GM18909 (cell line): Measurements from ENCODE around the gene DMD.

ENCODE experiments used
- ATAC-seq: cut with Tn5 transposase; IDR thresholded peaks from one replicate; pipeline ENCODE4 v1.9.1; 2021; ENCODE audit warnings: mild to moderate bottlenecking; ENCODE audit not compliant: unreplicated experiment, poor library complexity

Gene DMD

GRCh38 chrX:31293409-31293808 lies 1917.9 kb downstream of the DMD start:
- no peak for ATAC-seq

DNA sequence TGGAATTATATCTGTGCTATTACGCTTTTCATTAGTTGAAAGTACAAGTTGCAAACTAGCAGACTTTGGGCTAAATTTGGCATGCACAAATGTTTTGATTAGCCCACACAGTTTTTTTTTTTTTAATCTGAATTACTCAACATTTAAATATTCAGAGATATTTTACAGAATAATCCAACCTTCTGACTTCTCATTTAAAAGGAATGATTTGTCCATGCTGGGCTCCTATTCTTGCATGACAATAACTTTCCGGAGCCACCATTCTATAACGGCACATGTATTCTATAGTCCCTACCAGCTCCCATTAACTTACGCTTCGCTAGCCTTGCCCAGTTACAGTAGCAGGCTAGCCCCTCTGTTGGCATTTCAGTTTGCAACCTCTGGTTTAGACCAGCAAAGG lies 1920.2 kb downstream of the DMD start:
- ATAC-seq, result no peak

- no peak for ATAC-seq
These were observed 1923.5 kb downstream of the DMD start for GRCh38 chrX:31287861-31288260.

- no peak for ATAC-seq
These were observed 1930.8 kb downstream of the DMD start for GRCh38 chrX:31280580-31280979.

- ATAC-seq, result no peak
These were observed 1932.0 kb downstream of the DMD start for GRCh38 chrX:31279359-31279758.

DNA sequence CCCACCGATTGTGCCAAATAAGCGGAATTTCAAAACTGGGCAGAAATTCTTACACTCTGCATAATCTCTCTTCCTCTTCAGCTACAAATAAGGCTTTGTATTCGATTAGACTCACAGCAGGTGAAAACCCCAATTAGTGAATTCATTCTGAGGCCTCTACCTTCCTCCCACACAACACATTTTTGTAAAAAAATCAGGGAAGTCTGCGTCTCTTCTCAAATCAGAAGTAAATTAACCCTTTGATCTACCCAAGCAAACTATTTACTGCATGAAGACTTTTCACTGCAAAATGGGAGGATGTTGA lies 1938.9 kb downstream of the DMD start:
- ATAC-seq, result no peak

GRCh38 chrX:31271615-31272471 lies 1939.5 kb downstream of the DMD start:
- ATAC-seq, result no peak

- no peak for ATAC-seq
These were observed 1941.4 kb downstream of the DMD start for GRCh38 chrX:31269914-31270313.

- ATAC-seq, result no peak
These were observed 1943.0 kb downstream of the DMD start for GRCh38 chrX:31268359-31268758.

- peak; percentile 92 for ATAC-seq
These were observed 1944.9 kb downstream of the DMD start for GRCh38 chrX:31266203-31267076.

DNA sequence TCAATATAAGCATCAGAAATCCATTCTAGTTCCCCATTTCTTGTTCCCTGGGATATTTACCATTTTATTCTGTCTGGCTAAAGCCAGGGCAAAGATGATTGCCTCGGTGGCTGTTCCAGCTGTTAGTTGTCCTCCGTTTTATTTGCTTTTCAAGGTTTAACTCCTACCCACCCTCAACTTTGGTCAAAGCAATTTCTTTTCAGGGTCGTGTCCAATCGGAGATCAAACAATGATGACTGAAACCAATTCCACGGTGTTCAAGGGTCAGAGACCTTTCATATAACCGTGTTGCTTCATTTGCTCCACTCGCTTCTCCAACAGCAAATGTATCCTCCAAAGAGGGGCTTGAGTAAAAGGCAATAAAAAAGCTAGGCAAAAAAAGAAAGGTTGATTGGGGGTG lies 1946.0 kb downstream of the DMD start:
- ATAC-seq, result no peak

DNA sequence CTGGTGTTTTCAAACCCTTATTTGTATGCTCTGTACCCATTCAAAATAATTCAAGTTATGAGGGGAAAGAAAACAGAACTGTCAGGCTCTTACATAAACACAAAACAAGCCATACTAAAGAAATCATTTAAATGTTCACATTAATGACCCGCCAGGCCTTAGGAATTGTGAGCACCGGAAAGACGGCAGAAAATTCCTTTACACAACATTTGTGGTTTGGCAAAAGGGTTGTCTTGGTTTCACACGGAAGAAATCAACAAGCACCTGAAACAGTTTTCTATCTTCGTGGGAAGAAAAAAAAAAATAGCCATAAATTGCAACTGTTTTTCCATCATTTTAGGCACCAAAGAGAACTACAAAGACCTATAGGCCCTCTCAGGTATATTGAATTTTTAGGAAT lies 1951.0 kb downstream of the DMD start:
- ATAC-seq, result no peak

- ATAC-seq, result no peak
These were observed 1953.2 kb downstream of the DMD start for GRCh38 chrX:31258166-31258565.

- ATAC-seq, result no peak
These were observed 1955.9 kb downstream of the DMD start for GRCh38 chrX:31255310-31256033.

- ATAC-seq, result no peak
These were observed 1959.2 kb downstream of the DMD start for GRCh38 chrX:31252133-31252532.

DNA sequence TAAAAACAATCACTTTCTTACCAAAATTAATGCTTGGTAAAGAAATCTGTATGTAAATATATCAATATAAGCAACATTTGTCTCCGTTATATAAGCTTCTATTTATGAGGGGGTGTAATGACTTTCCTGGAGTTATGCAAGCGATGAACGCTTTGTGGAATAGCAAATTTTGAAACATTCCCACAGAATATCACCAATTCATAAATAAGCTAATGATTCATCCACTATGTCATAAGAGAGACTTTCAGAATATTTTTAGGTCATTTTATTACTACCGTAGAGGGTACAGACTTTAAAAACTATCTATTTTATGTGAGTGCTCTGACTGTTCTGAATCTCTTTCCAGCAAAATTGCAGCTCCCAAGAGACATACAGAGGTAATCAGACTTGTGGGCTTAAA lies 1960.0 kb downstream of the DMD start:
- ATAC-seq, result no peak

DNA sequence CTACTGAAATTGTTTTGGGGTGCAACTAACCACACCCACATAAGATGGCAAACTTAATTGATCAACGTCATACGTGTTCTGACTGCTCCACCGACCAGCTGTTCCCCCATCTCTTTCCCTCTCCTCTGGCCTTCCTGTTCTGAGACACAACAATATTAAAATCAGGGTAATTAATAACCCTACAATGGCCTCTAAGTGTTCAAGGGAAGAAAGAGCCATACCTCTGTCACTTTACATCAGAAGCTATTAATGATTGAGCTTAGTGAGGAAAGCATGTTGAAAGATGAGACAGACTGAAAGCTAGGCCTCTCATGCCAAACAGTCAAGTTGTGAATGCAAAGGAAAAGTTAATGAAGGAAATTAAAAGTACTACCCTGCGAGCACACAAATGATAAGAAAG lies 1965.6 kb downstream of the DMD start:
- ATAC-seq, result peak; percentile 88

DNA sequence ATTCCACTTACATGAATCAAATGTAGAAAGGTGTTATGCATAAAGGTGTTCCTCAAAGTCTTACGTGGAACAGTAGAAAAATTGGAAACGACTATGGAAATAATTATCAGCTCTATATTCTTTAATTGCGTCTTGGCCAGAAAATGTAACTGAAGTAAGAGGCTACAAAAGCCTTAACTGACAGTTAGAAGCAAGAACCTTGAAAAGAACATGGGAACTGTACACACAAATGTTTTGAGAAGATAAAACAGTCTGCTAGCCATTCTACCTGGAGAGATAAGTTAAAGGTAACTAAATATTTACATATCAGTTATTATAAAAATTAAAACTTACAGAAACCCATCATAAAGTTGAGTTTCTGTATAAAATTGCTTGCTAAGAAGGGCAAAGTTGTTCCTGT lies 1967.5 kb downstream of the DMD start:
- ATAC-seq, result no peak

DNA sequence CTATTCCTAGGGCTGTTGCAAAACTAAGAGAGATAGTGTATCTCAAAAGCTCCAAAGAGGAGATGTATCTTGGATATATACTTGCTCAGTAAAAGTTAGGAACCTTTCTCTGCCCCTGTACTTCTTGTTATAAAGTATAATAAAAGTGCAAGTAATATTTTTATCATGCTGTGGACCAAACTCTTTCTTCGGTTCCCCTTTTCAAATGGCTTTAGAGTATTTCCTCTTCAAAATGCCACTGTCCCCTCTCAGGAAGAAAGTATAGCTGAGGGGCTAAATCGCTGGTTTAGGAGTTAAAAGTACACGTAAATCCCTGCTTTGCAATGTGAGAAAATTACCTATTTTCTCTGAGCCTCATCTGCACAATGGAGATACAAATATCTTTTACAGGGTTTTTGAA lies 1970.4 kb downstream of the DMD start:
- ATAC-seq, result no peak

DNA sequence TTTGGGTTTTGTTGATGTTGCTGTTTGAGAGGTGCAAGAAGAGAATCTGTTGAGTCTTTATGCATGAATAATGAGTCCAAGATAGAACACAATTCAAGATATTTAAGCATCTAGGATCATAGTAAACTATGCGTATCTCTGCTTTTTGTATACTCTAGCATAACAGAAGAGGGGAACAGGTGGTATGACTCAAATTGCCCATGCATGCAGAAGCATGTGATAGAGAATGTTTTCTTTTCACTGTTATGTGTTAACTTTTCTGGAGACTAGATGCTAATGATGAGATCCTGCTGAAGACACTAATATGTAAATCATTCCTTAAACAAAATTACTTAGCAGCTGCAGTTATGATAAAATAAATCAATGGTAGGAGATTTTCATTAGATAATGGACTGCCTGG lies 1974.2 kb downstream of the DMD start:
- ATAC-seq, result peak; percentile 64

DNA sequence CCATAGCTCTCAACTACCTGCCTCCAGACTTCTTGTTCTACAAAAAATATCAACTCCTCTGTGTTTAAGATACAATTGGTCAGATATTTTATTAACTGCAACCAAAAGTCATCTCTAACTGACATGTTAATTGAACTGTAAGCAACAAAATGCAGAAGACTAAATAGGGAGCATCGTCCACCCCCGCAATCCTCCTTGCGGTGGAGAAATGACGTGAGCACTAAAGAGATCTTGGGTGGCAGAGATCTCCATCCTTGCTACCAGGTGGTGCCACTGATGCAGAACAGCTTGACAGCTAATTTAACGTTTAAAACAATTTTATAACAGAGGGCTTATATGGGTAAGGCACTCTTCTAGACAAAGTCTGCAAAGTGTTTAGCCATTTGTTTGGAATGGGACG lies 1975.1 kb downstream of the DMD start:
- peak; percentile 51 for ATAC-seq
